CD4-positive, alpha-beta memory T cell (primary cell): Measurements from ENCODE around the gene EIF3B. TPM values are rescaled to one million over a fixed set of nuclear protein-coding genes. Genes with fewer than 3 reads are reported as not detected.

Experiments used
- polyA plus RNA-seq, 2 donors: library from polyadenylated mRNA; unstranded; fragments of 300-500 nt; fragmentation: Illumina TruSeq; gene quantifications; one replicate each; pipeline ENCODE4 v1.2.3, GENCODE V29; 2021
- total RNA-seq, 2 experiments: library from RNA; stranded (reverse); gene quantifications; one replicate each; pipeline ENCODE4 v1.2.3, GENCODE V29; 2021

The EIF3B gene
- total and polyA plus RNA-seq, 4 experiments from 2014 or later: 78.7 to 138 (median 131) TPM

Other genes with a start within 250 kb of the EIF3B start
- 10 to 100 TPM; 89.9 to 94.2 TPM for gene MAD1L1, start 121.9 kb upstream of the EIF3B start, total RNA-seq
- 100 to 1,000 TPM; 125 to 132 TPM for gene MAD1L1, start 121.9 kb upstream of the EIF3B start, polyA plus RNA-seq
- gene MRM2, start 112.6 kb upstream of the EIF3B start, total RNA-seq: 10 to 100 TPM; 17.4 to 18.1 TPM
- gene MRM2, start 112.6 kb upstream of the EIF3B start, polyA plus RNA-seq: 10 to 100 TPM; 29.9 to 32.9 TPM
- gene NUDT1, start 112.6 kb upstream of the EIF3B start, total RNA-seq: 10 to 100 TPM; 20.9 to 21.3 TPM
- gene NUDT1, start 112.6 kb upstream of the EIF3B start, polyA plus RNA-seq: 10 to 100 TPM; 41.6 to 59.2 TPM
- gene SNX8, start 40.4 kb upstream of the EIF3B start, total RNA-seq: 1 to 10 TPM; 6.9 to 9.9 TPM
- gene SNX8, start 40.4 kb upstream of the EIF3B start, polyA plus RNA-seq: 1 to 10 TPM; 6.6 to 7.4 TPM
- gene CHST12, start 48.8 kb downstream of the EIF3B start, total RNA-seq: 10 to 100 TPM; 29.5 to 30.7 TPM
- 10 to 100 TPM; 11.6 to 22.5 TPM for gene CHST12, start 48.8 kb downstream of the EIF3B start, polyA plus RNA-seq
- gene GRIFIN, start 121.6 kb downstream of the EIF3B start, total RNA-seq: not detected
- not detected for gene GRIFIN, start 121.6 kb downstream of the EIF3B start, polyA plus RNA-seq
- 100 to 1,000 TPM; 125 to 127 TPM for gene LFNG, start 164.9 kb downstream of the EIF3B start, total RNA-seq
- 1 to 10 TPM in 1 of 2 donors, under 1 TPM in 1; 0.09 to 4.1 TPM for gene LFNG, start 164.9 kb downstream of the EIF3B start, polyA plus RNA-seq
- 10 to 100 TPM; 37.0 to 41.4 TPM for gene BRAT1, start 200.7 kb downstream of the EIF3B start, total RNA-seq
- 10 to 100 TPM; 24.2 to 42.4 TPM for gene BRAT1, start 200.7 kb downstream of the EIF3B start, polyA plus RNA-seq
- gene IQCE, start 204.2 kb downstream of the EIF3B start, total RNA-seq: 1 to 10 TPM; 8.2 to 9.4 TPM
- gene IQCE, start 204.2 kb downstream of the EIF3B start, polyA plus RNA-seq: 1 to 10 TPM in 1 of 2 donors, under 1 TPM in 1; 0.81 to 3.7 TPM